Natural killer cell treated with Interleukin-12 subunit alpha and Interleukin-12 subunit beta and Interleukin-15 and Interleukin-18, amount 100 ng/mL, for 72 hours (primary cell): ENCODE data around the gene MAPK8IP1. TPM values are rescaled to one million over a fixed set of nuclear protein-coding genes. Genes with fewer than 3 reads are reported as not detected.
A peak's percentile ranks its signal among the peaks of the same experiment; 100 is the strongest.
"Not testable (repeated sequence)": the region's sequence is repeated elsewhere in the genome, so short reads cannot be mapped to it uniquely, and the experiment has no call there.

Source experiments
- ATAC-seq, 2 donors: fragments of 150-1000 bp; cut with Tn5 transposase in 1 of 2; sonication (Bioruptor Pico), chemical (Tn5 transposase) in 1 of 2; 2 replicates each; pipeline ENCODE4 v1.10.0; 2021
- DNase-seq: peaks from one replicate; pipeline ENCODE4 v3.0.0; 2022; ENCODE audit warnings: low spot score
- H3K27ac Mint-ChIP-seq, 2 donors: 1 replicate in 1 of 2; 2 replicates in 1 of 2; pipeline ENCODE4 v1.8.0; 2022; ENCODE audit warnings: mixed read lengths in 2 of 2, mild to moderate bottlenecking in 1 of 2, moderate library complexity in 1 of 2
- H3K27me3 Mint-ChIP-seq, 2 donors: 1 replicate in 1 of 2; 2 replicates in 1 of 2; pipeline ENCODE4 v1.8.0; 2022; ENCODE audit warnings: mixed read lengths in 2 of 2
- H3K36me3 Mint-ChIP-seq: one replicate; pipeline ENCODE4 v1.8.0; 2022; ENCODE audit warnings: mixed read lengths
- H3K4me1 Mint-ChIP-seq, 2 donors: 1 replicate in 1 of 2; 2 replicates in 1 of 2; pipeline ENCODE4 v1.8.0; 2022; ENCODE audit warnings: low read depth in 2 of 2, mixed read lengths in 2 of 2, mild to moderate bottlenecking in 1 of 2
- H3K4me3 Mint-ChIP-seq: one replicate; pipeline ENCODE4 v1.8.0; 2022; ENCODE audit warnings: mixed read lengths
- H3K9me3 Mint-ChIP-seq: 2 replicates; pipeline ENCODE4 v1.8.0; 2022; ENCODE audit warnings: mixed read lengths
- total RNA-seq, 2 donors: library from RNA; stranded (reverse); gene quantifications; one replicate each; pipeline ENCODE4 v1.2.3, GENCODE V29; 2022

The MAPK8IP1 gene
- total RNA-seq, result 1 to 10 TPM; 2.0 to 3.4 TPM

DNA sequence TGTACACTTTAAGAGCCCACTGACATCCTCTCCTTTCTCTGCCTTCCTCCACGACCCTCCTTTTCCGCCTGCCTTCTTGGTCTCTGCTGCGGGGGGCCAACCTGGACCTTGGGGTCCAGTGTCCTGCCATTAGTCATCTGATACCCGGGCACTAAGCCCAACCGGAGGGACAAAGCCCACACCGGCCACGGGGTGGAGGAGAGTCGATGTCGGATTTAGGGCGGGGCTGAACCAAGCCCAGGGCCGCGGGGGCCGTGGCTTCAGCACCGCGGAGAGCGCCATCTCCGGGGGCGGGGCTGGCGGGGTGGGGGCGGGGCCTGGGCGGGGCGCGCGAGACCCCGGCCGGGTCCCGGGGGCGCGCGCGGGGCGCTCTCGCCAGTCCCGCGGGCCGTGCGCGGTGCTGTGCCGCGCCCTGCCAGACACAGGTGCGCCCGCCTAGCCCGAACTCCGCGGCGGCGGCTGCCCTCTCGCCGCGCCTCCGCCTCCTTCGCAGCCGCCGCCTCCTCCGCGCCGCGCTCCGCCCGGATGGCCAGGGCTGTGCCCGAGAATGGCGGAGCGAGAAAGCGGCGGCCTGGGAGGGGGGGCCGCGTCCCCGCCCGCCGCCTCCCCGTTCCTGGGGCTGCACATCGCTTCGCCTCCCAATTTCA is at the start of gene MAPK8IP1:
Gene MAPK8IP1 (plus strand): TSS at position 378 of the 647 bp plus-strand sequence. CDS start 170 bp downstream, at position 548.
- peak; percentile 69 for DNase-seq
- ATAC-seq, result peak; percentile 87 to 90
- no peaks in the 10 kb centered on the region for H3K9me3 Mint-ChIP-seq
- no peak within 1 kb of the TSS for H3K27ac Mint-ChIP-seq
- peaks cover 3% of the 10 kb centered on the region for H3K36me3 Mint-ChIP-seq
- H3K4me1 Mint-ChIP-seq, result peaks cover 11 to 13% of the 10 kb centered on the region in 2 donors
- H3K4me3 Mint-ChIP-seq, result peak within 1 kb of the TSS; percentile 63
- peaks cover 0 to 4% of the 10 kb centered on the region in 2 donors for H3K27me3 Mint-ChIP-seq

- H3K27me3 Mint-ChIP-seq, result peaks cover 8 to 20% of the 10 kb centered on the region in 2 donors
- H3K27ac Mint-ChIP-seq, result no peak overlapping the region
- no peaks in the 10 kb centered on the region for H3K9me3 Mint-ChIP-seq
- peaks cover 9 to 17% of the 10 kb centered on the region in 2 donors for H3K4me1 Mint-ChIP-seq
- DNase-seq (no peak), ATAC-seq (no peak)
- H3K4me3 Mint-ChIP-seq, result no peak overlapping the region
- no peaks in the 10 kb centered on the region for H3K36me3 Mint-ChIP-seq
Observed at GRCh38 chr11:45839204-45839603, 46.2 kb upstream of the MAPK8IP1 start.

DNA sequence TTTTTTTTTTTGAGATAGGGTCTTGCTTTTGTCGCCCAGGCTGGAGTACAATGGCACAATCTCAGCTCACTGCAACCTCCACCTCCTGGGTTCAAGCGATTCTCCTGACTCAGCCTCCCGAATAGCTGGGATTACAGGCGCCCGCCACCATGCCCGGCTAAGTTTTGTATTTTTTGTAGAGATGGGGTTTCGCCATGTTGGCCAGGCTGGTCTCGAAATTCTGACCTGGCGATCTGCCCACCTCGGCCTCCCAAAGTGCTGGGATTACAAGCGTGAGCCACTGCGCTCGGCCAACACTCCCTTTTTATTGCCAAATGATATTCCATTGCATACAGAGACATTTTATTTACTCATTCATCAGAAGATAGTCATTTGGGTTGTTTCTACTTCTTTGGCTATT is 45.2 kb upstream of the MAPK8IP1 start:
- H3K9me3 Mint-ChIP-seq, H3K27ac Mint-ChIP-seq, ATAC-seq, DNase-seq, H3K36me3 Mint-ChIP-seq, H3K4me3 Mint-ChIP-seq: not testable (repeated sequence)
- Mint-ChIP-seq H3K27me3 (peaks cover 8 to 20% of the 10 kb centered on the region in 2 donors), H3K4me1 (peaks cover 6 to 12% of the 10 kb centered on the region in 2 donors)

DNA sequence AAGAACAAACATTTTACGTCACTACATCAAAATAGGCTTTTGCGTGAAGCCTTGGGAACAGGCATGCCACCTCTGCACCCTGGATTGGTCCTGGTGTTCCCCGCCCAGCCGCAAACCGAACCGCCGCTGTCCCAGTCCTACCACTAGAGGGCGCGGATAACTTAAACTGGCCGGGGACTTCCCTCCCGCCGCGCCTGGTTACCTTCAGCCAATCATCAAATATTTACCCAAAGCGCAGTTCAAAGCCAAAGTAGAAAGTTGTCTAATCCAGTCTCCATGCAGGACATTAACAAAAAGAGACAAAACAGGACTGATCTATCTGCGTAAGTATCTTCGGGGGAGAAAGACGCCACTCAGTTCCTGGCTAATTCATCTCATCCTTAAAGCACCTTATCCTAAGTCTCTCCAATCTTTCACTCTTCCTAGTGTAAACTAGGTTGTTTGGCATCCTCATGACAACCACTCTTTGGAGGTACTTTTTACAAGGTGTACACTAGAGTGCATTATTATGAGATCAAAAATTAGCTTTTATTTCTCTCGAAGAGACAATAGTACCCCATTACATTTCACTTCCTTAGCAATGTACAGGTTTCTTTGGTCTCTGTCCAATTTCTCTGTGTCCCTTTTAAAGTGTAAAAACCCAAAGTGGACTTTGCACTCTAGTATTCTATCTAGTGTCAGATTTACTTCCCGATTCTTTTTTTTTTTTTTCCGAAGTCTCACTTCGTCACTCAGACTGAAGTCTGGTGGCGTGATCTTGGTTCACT is 42.1 kb upstream of the MAPK8IP1 start:
- Mint-ChIP-seq H3K36me3 (no peaks in the 10 kb centered on the region), H3K27me3 (peaks cover 0 to 13% of the 10 kb centered on the region in 2 donors), H3K27ac (peak overlapping the region in 1 of 2 donors; percentile 76), H3K4me3 (peak overlapping the region; percentile 20), H3K4me1 (peaks cover 21 to 30% of the 10 kb centered on the region in 2 donors), H3K9me3 (no peaks in the 10 kb centered on the region)
- DNase-seq (peak; percentile 86), ATAC-seq (peak; percentile 21 to 28)

DNA sequence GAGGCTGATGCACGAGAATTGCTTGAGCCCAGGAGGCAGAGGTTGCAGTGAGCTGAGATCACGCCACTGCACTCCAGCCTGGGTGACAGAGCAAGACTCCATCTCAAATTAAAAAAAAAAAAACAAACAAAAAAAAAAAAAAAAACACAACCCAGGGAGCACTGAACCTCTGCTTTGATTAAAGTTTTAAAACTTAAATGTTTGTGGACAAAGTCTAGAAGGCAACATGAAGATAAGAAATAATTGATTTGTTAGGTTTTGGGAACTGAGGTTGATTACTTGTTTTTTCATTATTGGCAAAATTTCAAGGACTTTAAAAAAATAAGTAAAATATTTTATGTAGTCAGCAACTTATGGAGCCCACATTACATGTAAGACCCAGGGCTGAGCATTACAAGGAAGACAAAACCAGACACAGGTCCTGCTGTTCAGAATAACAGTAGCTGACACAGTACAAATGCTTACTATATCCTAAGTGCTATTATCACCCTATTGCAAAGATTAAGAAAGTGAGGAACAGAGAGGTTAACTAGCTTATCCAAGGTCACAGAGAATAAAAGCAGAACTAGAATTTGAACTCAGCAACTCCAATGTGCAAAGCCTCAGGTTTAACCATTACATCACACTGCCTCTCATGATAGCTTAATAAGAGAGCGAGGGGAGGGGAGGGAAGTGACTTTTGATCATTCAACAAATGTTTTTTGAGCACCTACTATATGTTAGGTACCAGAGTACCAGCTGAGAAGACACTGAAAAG is 40.5 kb upstream of the MAPK8IP1 start:
- Mint-ChIP-seq H3K4me3 (no peak overlapping the region), H3K4me1 (peaks cover 31 to 40% of the 10 kb centered on the region in 2 donors), H3K9me3 (no peaks in the 10 kb centered on the region), H3K36me3 (no peaks in the 10 kb centered on the region), H3K27ac (peak overlapping the region in 1 of 2 donors; percentile 66), H3K27me3 (peaks cover 0 to 9% of the 10 kb centered on the region in 2 donors)
- no peak for ATAC-seq
- no peak for DNase-seq

DNA sequence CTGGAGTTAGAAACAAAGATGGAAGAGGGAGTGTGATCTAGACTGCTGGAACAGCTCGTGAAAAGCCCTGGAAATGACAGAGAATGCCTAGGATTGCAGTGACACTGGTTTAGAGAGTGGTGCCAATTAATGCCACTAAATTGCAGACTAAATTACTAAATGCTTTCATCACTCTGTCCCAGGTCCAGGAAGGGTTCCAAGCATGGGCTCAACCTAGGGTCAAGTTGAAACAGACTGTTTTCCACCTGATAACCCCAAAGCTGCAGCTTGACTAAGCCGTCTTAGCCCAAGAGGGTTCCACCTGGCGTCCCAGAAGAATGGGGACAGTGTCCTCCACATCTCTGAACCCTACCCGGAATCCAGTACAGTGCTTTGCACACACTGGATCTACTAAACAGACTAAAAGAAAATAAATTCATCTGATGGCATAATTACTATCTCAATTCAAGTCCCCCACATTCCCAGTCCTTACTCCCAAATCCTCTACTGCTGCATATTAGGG is 39.2 kb upstream of the MAPK8IP1 start:
- no peak for ATAC-seq
- no peaks in the 10 kb centered on the region for H3K9me3 Mint-ChIP-seq
- peak overlapping the region; percentile 77 to 81 for H3K27ac Mint-ChIP-seq
- peak overlapping the region; percentile 81 for H3K4me3 Mint-ChIP-seq
- DNase-seq, result no peak
- H3K27me3 Mint-ChIP-seq, result peaks cover 0 to 6% of the 10 kb centered on the region in 2 donors
- no peaks in the 10 kb centered on the region for H3K36me3 Mint-ChIP-seq
- H3K4me1 Mint-ChIP-seq, result peaks cover 38 to 52% of the 10 kb centered on the region in 2 donors

- ATAC-seq, result peak; percentile 97 to 98
Observed at GRCh38 chr11:45846974-45847910, 38.2 kb upstream of the MAPK8IP1 start, which contains the start of gene CRY2. Gene CRY2 (plus strand): TSS chr11:45847475. CDS start chr11:45847491, 16 bp downstream.

DNA sequence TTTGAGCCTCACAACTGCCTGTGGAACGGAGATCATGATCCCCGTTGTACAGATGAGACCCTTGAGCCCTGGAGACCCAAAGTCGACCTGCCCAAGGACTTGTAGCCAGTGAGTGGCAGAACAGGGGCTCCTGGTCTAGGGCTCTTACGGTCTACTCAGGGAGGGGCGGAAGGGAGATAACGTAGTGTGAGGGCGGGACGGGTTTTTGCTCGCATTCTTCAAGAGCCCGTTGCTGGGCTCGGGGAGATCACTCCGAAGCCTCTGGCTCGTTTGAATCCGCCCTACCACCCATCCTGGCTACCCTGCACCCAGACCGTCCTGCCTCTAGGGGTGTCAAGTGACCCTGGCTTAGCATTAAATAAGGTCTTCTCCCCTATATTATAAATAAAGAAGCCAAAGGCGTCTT is 37.5 kb upstream of the MAPK8IP1 start:
- Mint-ChIP-seq H3K4me3 (peak overlapping the region; percentile 81), H3K4me1 (peaks cover 41 to 60% of the 10 kb centered on the region in 2 donors), H3K9me3 (no peaks in the 10 kb centered on the region), H3K36me3 (no peaks in the 10 kb centered on the region), H3K27me3 (peaks cover 0 to 3% of the 10 kb centered on the region in 2 donors), H3K27ac (no peak overlapping the region)
- DNase-seq, result no peak
- ATAC-seq, result peak in 1 of 2 donors; percentile 44

More at GRCh38 chr11:45846974-45847910, 38.2 kb upstream of the MAPK8IP1 start, which contains the start of gene CRY2:
- H3K27ac Mint-ChIP-seq, result peak within 1 kb of the TSS; percentile 77 to 81
- H3K9me3 Mint-ChIP-seq, result no peaks in the 10 kb centered on the region
- no peaks in the 10 kb centered on the region for H3K36me3 Mint-ChIP-seq
- peaks cover 38 to 58% of the 10 kb centered on the region in 2 donors for H3K4me1 Mint-ChIP-seq
- peaks cover 0 to 6% of the 10 kb centered on the region in 2 donors for H3K27me3 Mint-ChIP-seq
- H3K4me3 Mint-ChIP-seq, result peak within 1 kb of the TSS; percentile 81
- peak; percentile 100 for DNase-seq

DNA sequence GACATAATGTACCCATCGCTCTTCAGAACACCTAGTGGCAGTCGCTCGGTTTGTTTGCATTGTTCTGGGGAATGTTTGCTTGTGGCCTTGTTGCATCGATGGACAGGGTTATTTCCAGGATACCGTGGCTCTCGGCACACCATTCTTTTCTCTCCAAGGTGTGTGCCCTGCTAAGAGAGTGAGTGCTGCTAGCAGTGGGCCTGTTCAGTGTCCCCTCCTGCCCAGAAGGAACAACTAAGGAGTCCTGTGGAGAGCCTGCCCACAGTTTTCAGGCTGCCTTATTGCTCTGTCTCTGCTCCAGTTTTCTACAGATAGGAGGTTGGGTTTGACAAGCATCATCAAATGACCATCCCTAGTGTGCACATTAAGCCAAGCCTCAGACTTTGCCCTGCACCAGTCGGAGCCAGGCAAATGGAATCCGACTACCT is 36.8 kb upstream of the MAPK8IP1 start:
- peaks cover 0 to 3% of the 10 kb centered on the region in 2 donors for H3K27me3 Mint-ChIP-seq
- H3K4me1 Mint-ChIP-seq, result peaks cover 36 to 53% of the 10 kb centered on the region in 2 donors
- H3K9me3 Mint-ChIP-seq, result no peaks in the 10 kb centered on the region
- ATAC-seq (no peak), DNase-seq (no peak)
- no peak overlapping the region for H3K27ac Mint-ChIP-seq
- H3K36me3 Mint-ChIP-seq, result no peaks in the 10 kb centered on the region
- H3K4me3 Mint-ChIP-seq, result peak overlapping the region; percentile 81

DNA sequence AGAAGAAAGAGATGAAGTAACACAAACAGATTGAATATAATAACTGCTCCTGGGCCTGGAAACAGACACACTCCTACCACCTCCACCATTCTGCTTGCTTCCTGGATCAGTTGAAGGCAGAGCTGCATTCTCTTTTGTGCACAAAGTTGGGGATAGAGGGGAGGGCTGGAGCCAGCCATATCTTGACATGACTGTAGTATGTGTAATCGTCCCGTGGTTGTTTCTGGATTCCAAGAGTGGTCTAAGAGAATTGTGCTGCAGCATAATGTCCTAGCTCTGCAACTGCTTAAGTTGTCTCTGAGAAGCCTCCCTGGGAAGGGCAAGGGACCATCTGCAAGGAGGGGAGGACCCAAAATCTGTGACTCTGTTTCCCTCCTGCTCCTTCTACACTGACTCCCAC is 35.0 kb upstream of the MAPK8IP1 start:
- no peak for ATAC-seq
- H3K27me3 Mint-ChIP-seq, result peaks cover 0 to under 1% of the 10 kb centered on the region in 2 donors
- no peak overlapping the region for H3K4me3 Mint-ChIP-seq

DNA sequence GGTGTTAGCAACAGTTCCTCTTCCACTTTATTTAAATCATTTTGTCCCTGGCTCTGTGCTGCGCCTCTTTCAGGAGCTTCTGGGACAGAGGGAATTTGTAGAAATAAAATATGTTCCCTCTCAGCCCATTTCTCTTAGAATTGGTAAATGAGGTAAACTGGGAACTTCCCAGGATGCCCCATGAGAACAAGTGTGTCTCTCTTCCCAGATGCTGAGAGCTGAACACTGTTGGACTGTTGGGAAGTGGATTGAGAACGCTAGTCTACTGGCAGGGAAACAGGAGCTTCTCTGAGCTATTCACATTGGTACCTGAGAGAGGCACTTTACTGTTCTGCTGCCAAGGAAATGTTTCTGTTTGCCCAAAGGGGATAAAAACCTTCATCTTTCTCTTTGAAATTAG is 34.2 kb upstream of the MAPK8IP1 start:
- no peak overlapping the region for H3K27ac Mint-ChIP-seq
- no peak for ATAC-seq
- DNase-seq, result no peak
- H3K36me3 Mint-ChIP-seq, result no peaks in the 10 kb centered on the region
- H3K27me3 Mint-ChIP-seq, result no peaks in the 10 kb centered on the region
- H3K4me3 Mint-ChIP-seq, result no peak overlapping the region
- H3K4me1 Mint-ChIP-seq, result peaks cover 29 to 44% of the 10 kb centered on the region in 2 donors
- H3K9me3 Mint-ChIP-seq, result no peaks in the 10 kb centered on the region

More for the DNA sequence above, 35.0 kb upstream of the MAPK8IP1 start:
- H3K9me3 Mint-ChIP-seq, result no peaks in the 10 kb centered on the region
- DNase-seq, result no peak
- peaks cover 33 to 50% of the 10 kb centered on the region in 2 donors for H3K4me1 Mint-ChIP-seq
- no peaks in the 10 kb centered on the region for H3K36me3 Mint-ChIP-seq
- no peak overlapping the region for H3K27ac Mint-ChIP-seq

GRCh38 chr11:45852018-45852711 is 33.3 kb upstream of the MAPK8IP1 start:
- H3K4me3 Mint-ChIP-seq, result no peak overlapping the region
- H3K9me3 Mint-ChIP-seq, result no peaks in the 10 kb centered on the region
- no peak for DNase-seq
- ATAC-seq, result no peak
- H3K4me1 Mint-ChIP-seq, result peaks cover 22 to 35% of the 10 kb centered on the region in 2 donors
- peak overlapping the region in 1 of 2 donors; percentile 43 for H3K27ac Mint-ChIP-seq
- H3K36me3 Mint-ChIP-seq, result peaks cover 1% of the 10 kb centered on the region
- no peaks in the 10 kb centered on the region for H3K27me3 Mint-ChIP-seq
